Memory B cell (primary cell): ENCODE data around the gene PGA4.
"Not testable (repeated sequence)": the region's sequence is repeated elsewhere in the genome, so short reads cannot be mapped to it uniquely, and the experiment has no call there.

Experiments used
- ATAC-seq: fragments of 150-1000 bp; cut with Tn5 transposase; 2 replicates; pipeline ENCODE4 v1.10.0; 2021; ENCODE audit warnings: low read depth, mild to moderate bottlenecking, moderate library complexity
- DNase-seq, 2 donors: peaks; one replicate each; pipeline ENCODE4 v3.0.0; 2022; ENCODE audit warnings: low spot score in 2 of 2
- H3K27ac Mint-ChIP-seq: one replicate; pipeline ENCODE4 v1.8.0; 2022; ENCODE audit warnings: mild to moderate bottlenecking, moderate library complexity, mixed read lengths
- H3K27me3 Mint-ChIP-seq: one replicate; pipeline ENCODE4 v1.8.0; 2022; ENCODE audit warnings: mixed read lengths
- H3K36me3 Mint-ChIP-seq: one replicate; pipeline ENCODE4 v1.8.0; 2022; ENCODE audit warnings: mild to moderate bottlenecking, mixed read lengths
- H3K4me1 Mint-ChIP-seq: one replicate; pipeline ENCODE4 v1.8.0; 2022; ENCODE audit warnings: mixed read lengths
- H3K4me3 Mint-ChIP-seq: one replicate; pipeline ENCODE4 v1.8.0; 2022; ENCODE audit warnings: mild to moderate bottlenecking, moderate library complexity, mixed read lengths
- H3K9me3 Mint-ChIP-seq: one replicate; pipeline ENCODE4 v1.8.0; 2022; ENCODE audit warnings: mixed read lengths

PGA4 gene

DNA sequence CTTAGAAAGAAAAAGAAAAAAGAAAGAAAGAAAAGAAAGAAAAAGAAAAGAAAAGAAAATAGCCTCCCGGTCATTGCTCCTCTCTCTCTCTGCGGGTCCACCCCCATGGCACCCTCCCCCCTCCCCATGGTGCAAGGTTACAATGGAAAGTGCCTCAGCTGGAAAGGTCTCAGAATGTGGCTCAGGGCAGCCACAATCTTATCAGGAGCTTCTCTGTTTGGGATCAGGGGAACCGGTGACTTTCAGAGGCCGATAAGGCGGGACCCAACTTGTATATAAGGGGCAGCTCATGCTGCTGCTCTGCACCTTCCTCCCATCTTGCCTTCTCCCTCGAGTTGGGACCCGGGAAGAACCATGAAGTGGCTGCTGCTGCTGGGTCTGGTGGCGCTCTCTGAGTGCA is at the start of gene PGA4:
Gene PGA4, plus strand, starts transcription at position 301 of the 400 bp plus-strand sequence. Its CDS starts 54 bp downstream, at position 355.
- not testable (repeated sequence) for H3K36me3 Mint-ChIP-seq, H3K27ac Mint-ChIP-seq, DNase-seq, ATAC-seq, H3K27me3 Mint-ChIP-seq, H3K9me3 Mint-ChIP-seq, H3K4me1 Mint-ChIP-seq, H3K4me3 Mint-ChIP-seq

DNA sequence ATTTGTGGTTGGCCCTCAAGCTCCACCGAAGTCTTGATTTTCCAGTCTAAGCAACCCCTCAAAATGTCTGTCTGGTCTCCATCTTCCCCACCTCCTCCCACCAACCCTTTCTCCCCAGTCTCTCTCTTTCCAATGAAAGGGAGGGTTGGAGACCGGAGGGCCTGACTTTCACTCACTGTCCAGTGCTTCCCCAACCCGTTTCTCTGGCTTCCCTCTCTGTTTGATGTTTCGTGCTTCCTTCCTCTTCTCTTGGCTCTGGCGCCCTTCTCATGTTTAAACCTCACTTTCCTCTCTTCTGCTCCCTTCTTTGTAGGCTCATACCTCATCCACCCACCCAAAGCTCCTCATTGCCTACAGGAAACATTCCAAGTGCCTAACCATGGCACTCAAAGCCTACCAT is 49.8 kb upstream of the PGA4 start:
- DNase-seq (no peak), ATAC-seq (no peak)
- H3K36me3 Mint-ChIP-seq, result no peaks in the 10 kb centered on the region
- peaks cover 2% of the 10 kb centered on the region for H3K9me3 Mint-ChIP-seq
- no peak overlapping the region for H3K4me3 Mint-ChIP-seq
- H3K27me3 Mint-ChIP-seq, result peaks cover 1% of the 10 kb centered on the region
- peaks cover 20% of the 10 kb centered on the region for H3K4me1 Mint-ChIP-seq
- H3K27ac Mint-ChIP-seq, result no peak overlapping the region

DNA sequence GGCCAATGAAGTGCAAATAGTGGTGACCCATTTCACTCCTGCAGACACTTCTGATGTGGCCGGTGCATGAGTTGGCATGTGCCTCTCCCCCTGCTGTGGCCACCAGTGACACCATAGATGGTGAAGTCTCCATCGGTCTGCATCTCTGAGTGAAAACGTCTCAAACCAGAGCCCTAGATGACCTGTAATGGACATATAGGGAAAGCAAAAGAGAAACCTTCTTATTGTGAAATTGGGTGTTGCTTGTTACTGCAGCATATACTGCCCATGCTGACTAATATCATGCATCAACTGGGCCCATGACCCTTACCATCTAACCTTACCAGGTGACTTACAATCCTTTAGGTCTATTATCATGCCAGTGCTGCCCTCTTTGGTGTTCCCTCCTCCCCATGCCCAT is 49.3 kb upstream of the PGA4 start:
- H3K27me3 Mint-ChIP-seq, result peaks cover 1% of the 10 kb centered on the region
- no peak for ATAC-seq
- H3K4me1 Mint-ChIP-seq, result peaks cover 18% of the 10 kb centered on the region
- H3K9me3 Mint-ChIP-seq, result peaks cover 2% of the 10 kb centered on the region
- DNase-seq, result no peak
- H3K36me3 Mint-ChIP-seq, result no peaks in the 10 kb centered on the region
- H3K27ac Mint-ChIP-seq, result no peak overlapping the region
- H3K4me3 Mint-ChIP-seq, result no peak overlapping the region

DNA sequence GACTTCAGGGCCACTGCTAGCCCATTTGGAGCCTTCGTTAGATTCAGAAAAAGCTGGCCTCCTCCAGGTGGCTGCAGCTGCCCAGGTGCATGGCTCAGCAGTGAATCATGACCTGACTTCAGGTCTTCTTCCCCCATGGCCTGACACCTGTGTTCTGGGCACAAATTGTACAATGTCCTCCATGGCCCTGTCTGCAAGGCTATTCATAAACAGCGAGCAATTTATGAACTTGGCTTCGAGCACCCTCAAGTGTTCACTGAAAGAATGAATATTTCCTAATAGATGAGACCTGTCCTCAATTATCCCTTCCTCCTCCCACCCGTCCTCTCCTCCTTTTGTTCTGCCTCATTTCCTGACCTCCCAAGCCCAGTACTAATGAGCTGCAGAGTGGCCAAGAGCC is 48.7 kb upstream of the PGA4 start:
- Mint-ChIP-seq H3K27me3 (peaks cover 1% of the 10 kb centered on the region), H3K4me1 (peaks cover 14% of the 10 kb centered on the region), H3K4me3 (no peak overlapping the region), H3K9me3 (peaks cover 2% of the 10 kb centered on the region), H3K27ac (no peak overlapping the region), H3K36me3 (no peaks in the 10 kb centered on the region)
- DNase-seq (no peak), ATAC-seq (no peak)

DNA sequence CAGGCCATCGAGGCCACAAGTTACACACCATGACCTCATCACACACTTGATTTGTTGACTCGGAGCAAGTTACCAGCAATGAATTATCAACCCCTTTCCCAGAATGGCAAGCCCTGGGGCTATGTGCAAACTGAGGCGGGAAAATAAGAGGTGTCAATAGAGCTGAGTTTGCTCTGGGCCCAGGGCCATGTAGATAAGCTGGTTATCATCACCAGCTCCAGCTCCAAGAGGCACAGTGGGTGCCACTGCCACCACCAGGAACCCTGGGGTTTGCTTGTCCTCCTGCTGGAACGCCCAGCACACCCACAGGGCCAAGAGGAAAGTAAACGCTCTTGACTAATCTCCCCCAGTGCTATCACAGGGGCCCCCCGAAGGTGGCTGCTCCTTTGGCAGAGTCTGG is 47.9 kb upstream of the PGA4 start:
- Mint-ChIP-seq H3K4me3 (no peak overlapping the region), H3K36me3 (no peaks in the 10 kb centered on the region), H3K27me3 (peaks cover 1% of the 10 kb centered on the region), H3K9me3 (peaks cover 2% of the 10 kb centered on the region), H3K4me1 (peaks cover 11% of the 10 kb centered on the region), H3K27ac (no peak overlapping the region)
- no peak for ATAC-seq
- no peak for DNase-seq

DNA sequence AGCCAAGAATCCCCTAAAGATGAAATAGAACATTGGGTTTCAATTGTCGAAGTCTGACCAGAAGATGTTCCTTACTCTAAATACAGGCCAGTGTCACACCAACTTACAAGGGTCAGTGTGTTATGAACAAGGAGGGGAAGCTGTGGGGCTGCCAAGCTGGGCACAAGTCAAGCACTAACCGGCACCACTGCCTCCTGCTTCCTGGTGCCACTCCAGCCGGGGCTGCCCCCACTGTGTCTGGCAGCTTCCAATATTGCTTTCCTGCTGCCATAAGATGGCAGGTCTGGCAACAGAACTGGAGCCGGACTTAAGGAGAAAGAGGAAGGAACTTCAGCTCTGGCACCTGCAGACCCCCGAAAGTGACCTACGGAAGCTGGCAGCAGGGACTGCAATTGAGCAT is 47.2 kb upstream of the PGA4 start:
- peaks cover 11% of the 10 kb centered on the region for H3K4me1 Mint-ChIP-seq
- H3K27ac Mint-ChIP-seq, result no peak overlapping the region
- no peaks in the 10 kb centered on the region for H3K36me3 Mint-ChIP-seq
- H3K4me3 Mint-ChIP-seq, result no peak overlapping the region
- peaks cover 2% of the 10 kb centered on the region for H3K9me3 Mint-ChIP-seq
- no peak for ATAC-seq
- H3K27me3 Mint-ChIP-seq, result peaks cover 1% of the 10 kb centered on the region
- no peak for DNase-seq

DNA sequence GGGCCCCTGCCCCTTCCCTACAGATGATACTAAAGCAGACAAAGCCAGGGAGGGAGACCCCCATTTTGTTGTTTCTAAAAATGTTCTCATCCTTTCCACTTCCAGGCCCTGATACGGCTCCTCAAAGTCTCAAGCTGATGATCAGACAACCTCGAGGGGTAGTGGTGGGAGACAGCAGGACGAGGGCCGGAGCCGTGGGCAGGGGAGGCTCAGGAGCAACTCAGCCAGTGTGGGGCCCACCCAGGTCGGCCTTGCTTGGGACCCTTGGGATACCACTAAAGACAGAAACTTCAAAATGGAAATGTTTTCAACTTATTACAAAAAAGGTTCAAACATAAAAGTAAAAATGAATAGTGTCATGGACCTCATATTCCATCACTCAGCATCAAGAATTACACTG is 45.7 kb upstream of the PGA4 start:
- H3K36me3 Mint-ChIP-seq, result no peaks in the 10 kb centered on the region
- H3K4me1 Mint-ChIP-seq, result peaks cover 11% of the 10 kb centered on the region
- peaks cover 2% of the 10 kb centered on the region for H3K9me3 Mint-ChIP-seq
- H3K27me3 Mint-ChIP-seq, result peaks cover 3% of the 10 kb centered on the region
- DNase-seq (no peak), ATAC-seq (no peak)
- H3K4me3 Mint-ChIP-seq, result no peak overlapping the region
- H3K27ac Mint-ChIP-seq, result no peak overlapping the region

DNA sequence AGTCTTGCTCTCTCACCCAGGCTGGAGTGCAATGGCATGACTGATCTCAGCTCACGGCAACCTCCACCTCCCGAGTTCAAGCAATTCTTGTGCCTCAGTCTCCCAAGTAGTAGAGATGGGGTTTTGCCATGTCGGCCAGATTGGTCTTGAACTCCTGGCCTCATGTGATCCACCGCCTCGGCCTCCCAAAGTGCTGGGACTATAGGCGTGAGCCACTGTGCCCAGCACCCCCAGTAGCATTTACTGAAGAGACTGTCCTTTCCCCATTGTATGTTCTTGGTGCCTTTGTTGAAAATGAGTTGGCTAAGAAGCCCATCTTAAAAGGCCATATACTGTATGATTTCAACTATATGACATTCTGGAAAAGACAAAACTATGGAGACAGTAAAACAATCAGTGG is 41.9 kb upstream of the PGA4 start:
- not testable (repeated sequence) for H3K27me3 Mint-ChIP-seq

DNA sequence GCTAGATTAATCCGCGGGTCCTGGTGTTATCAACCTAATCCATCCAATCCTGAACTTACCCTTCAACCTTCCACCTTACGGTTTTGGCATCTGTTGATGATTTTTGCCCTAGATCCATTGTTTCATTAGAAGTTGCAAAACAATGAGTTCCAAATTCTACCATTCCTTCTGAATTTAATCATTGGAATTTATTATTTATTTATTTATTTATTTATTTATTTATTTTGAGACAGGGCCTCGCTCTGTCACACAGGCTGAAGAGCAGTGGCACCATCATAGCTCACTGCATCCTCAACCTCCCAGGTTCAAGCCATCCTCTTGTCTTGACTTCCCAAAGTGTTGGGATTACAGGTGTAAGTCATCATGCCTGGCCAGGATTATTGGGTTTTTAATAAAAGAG is 40.7 kb upstream of the PGA4 start:
- H3K27ac Mint-ChIP-seq, result no peak overlapping the region
- no peaks in the 10 kb centered on the region for H3K9me3 Mint-ChIP-seq

More for the DNA sequence above, 41.9 kb upstream of the PGA4 start:
- H3K4me1 Mint-ChIP-seq, H3K4me3 Mint-ChIP-seq, H3K27ac Mint-ChIP-seq, ATAC-seq, H3K36me3 Mint-ChIP-seq, H3K9me3 Mint-ChIP-seq, DNase-seq: not testable (repeated sequence)

DNA sequence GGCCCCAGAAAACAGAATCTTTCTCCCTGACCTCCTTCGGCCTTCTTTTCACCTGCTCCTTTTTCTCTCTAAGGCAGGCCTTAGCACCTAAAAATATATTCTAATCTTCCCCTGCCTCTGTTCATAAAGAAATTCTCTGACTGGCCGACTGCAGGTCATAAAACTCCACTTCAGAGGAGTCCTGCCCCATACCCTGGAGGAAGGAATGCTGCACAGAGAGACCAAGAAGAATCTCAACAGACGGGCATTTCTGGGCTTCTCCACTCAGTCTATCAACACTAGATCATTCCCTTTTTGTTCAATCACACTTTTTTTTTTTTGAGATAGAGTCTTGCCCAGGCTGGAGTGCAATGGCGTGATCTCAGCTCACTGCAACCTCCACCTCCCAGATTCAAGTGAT is 38.5 kb upstream of the PGA4 start:
- Mint-ChIP-seq H3K27me3 (peaks cover 3% of the 10 kb centered on the region), H3K4me3 (no peak overlapping the region), H3K27ac (no peak overlapping the region), H3K9me3 (no peaks in the 10 kb centered on the region), H3K4me1 (peaks cover 4% of the 10 kb centered on the region), H3K36me3 (no peaks in the 10 kb centered on the region)
- ATAC-seq (no peak), DNase-seq (no peak)

More for the DNA sequence above, 40.7 kb upstream of the PGA4 start:
- H3K27me3 Mint-ChIP-seq, result peaks cover 4% of the 10 kb centered on the region
- no peak overlapping the region for H3K4me3 Mint-ChIP-seq
- H3K4me1 Mint-ChIP-seq, result no peaks in the 10 kb centered on the region
- ATAC-seq, result no peak
- no peak for DNase-seq
- H3K36me3 Mint-ChIP-seq, result no peaks in the 10 kb centered on the region

DNA sequence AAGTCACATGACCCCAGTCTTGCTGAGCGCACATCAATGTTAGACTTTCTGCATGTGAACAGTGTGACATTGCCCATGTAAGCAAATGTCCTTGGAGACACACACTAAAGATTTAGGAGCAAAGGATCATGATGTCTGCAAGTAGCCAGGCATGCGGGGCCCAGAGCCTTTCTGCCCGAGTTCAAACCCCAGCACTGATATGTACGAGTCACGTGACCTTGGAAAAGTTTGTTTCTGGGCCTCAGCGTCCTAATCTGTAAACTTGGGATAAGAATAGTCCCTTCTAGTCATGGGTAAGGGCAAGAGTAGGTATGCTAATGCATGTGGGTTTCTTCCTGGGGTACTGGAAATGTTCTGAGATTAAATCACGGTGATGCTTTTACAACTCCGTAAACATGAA is 35.6 kb upstream of the PGA4 start:
- H3K4me1 Mint-ChIP-seq, result peaks cover 4% of the 10 kb centered on the region
- H3K9me3 Mint-ChIP-seq, result no peaks in the 10 kb centered on the region
- no peak overlapping the region for H3K4me3 Mint-ChIP-seq
- ATAC-seq (no peak), DNase-seq (no peak)
- H3K27ac Mint-ChIP-seq, result no peak overlapping the region
- H3K36me3 Mint-ChIP-seq, result no peaks in the 10 kb centered on the region
- peaks cover 4% of the 10 kb centered on the region for H3K27me3 Mint-ChIP-seq

DNA sequence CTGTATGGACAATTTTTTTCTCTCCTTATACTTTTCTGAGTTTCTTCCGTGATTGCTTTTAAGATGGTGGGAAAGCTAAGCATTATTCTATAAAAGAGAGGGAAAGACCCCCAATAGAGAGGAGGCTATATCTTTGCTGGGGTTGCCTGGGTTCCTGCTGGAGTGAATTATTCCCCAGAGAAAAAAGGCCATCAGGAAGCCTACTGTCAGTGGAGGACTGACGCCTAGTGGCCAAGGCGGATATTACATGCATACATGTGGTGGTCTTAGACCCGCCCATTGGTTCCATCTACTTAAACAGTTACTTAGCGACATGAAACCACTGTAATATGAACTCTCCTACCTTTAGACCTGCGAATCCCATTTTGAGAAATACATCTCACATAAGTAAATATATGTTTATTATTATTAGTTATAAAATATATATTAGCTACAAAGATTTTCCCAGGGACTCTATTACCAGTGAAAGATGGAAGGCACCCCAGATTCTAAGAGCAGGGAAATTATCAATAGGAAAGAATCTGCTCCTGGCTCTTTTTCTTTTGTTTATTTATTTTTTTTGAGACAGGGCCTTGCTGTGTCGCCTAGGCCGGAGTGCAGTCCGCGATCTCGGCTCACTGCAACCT is 34.5 kb upstream of the PGA4 start:
- peak; percentile 79 to 80 for DNase-seq
- Mint-ChIP-seq H3K27me3 (peaks cover 4% of the 10 kb centered on the region), H3K9me3 (no peaks in the 10 kb centered on the region), H3K4me1 (peaks cover 4% of the 10 kb centered on the region), H3K36me3 (no peaks in the 10 kb centered on the region), H3K27ac (no peak overlapping the region), H3K4me3 (no peak overlapping the region)
- ATAC-seq, result peak; percentile 89

DNA sequence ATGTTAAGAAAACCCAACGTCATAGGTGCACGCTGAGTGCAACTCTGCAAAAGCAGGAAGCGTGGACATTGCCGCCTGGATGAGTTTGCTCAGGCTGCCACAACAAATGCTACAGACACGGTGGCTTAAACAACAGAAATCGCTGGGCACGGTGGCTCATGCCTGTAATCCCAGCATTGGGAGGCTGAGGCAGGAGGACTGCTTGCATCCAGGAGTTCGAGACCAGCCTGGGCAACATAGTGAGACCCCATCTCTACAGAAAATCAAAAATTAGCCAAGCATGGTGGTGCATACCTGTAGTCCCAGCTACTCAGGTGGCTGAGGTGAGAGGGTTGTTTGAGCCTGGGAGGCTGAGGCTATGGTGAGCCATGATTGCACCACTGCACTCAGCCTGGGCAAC is 32.2 kb upstream of the PGA4 start:
- no peaks in the 10 kb centered on the region for H3K9me3 Mint-ChIP-seq
- no peak overlapping the region for H3K27ac Mint-ChIP-seq
- ATAC-seq (no peak), DNase-seq (no peak)
- peaks cover 4% of the 10 kb centered on the region for H3K4me1 Mint-ChIP-seq
- H3K27me3 Mint-ChIP-seq, result peaks cover 7% of the 10 kb centered on the region
- H3K36me3 Mint-ChIP-seq, result no peaks in the 10 kb centered on the region
- H3K4me3 Mint-ChIP-seq, result no peak overlapping the region

DNA sequence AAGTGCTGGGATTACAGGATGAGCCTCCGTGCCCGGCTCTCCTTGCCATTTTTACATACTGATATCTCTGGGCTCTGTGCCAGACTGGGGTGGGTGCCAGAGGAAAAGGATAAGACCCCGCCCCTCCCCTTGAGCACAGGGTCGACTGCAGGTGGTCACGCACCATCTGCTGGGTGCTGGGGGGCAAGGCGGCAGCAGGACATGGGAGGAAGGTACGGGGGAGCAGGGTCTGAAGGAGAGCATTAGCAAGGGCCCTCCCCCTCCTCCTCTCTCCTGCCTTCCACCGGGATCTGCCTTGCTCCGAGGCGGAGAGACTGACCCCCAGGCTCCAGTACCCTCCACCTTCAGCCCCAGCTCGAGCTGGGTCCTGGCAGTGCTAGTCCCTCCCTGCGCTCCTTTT is 28.6 kb upstream of the PGA4 start:
- Mint-ChIP-seq H3K4me1 (no peaks in the 10 kb centered on the region), H3K27me3 (peaks cover 15% of the 10 kb centered on the region), H3K36me3 (no peaks in the 10 kb centered on the region), H3K9me3 (no peaks in the 10 kb centered on the region), H3K27ac (no peak overlapping the region), H3K4me3 (no peak overlapping the region)
- DNase-seq, result no peak
- ATAC-seq, result no peak

DNA sequence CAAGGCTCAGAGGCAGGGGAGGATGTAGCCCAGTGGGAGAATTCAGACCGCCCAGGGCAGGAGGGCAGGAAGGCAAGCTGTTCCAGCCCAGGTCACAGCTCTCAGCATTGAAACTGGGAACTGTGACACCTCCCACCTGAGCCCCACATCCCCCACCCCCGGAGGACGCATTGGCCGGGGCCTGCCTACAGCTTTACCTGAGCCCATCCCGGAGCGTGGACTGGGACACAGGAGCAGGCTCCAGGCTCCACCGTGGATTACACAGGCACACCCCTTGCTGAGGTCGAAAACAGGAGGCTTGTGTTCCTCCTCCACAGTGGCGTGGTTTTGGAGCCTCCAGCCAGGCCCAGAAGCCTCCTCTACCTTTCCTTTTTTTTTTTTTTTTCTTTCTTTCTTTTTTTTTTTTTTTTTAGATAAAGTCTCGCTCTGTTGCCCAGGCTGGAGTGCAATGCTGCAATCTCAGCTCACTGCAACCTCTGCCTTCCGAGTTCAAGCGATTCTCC is 27.9 kb upstream of the PGA4 start:
- H3K4me3 Mint-ChIP-seq, result no peak overlapping the region
- no peaks in the 10 kb centered on the region for H3K36me3 Mint-ChIP-seq
- no peak overlapping the region for H3K27ac Mint-ChIP-seq
- H3K4me1 Mint-ChIP-seq, result no peaks in the 10 kb centered on the region
- peaks cover 15% of the 10 kb centered on the region for H3K27me3 Mint-ChIP-seq
- ATAC-seq, result no peak
- no peak for DNase-seq
- H3K9me3 Mint-ChIP-seq, result peaks cover 2% of the 10 kb centered on the region
